Subcutaneous preadipocyte (primary cell): ENCODE data around the gene CEP250. TPM values are rescaled to one million over a fixed set of nuclear protein-coding genes. Genes with fewer than 3 reads are reported as not detected.

Source experiments
- small RNA-seq: library from RNA; depleted of rRNA; stranded (forward); fragments of <200 nt; gene quantifications from one replicate; pipeline ENCODE3, GENCODE V24; 2012
- total RNA-seq: library from RNA; depleted of rRNA; stranded (reverse); fragments of >200 nt; gene quantifications from 2 replicates; pipeline ENCODE4 v1.2.3, GENCODE V29; 2012

Gene CEP250, protein sequence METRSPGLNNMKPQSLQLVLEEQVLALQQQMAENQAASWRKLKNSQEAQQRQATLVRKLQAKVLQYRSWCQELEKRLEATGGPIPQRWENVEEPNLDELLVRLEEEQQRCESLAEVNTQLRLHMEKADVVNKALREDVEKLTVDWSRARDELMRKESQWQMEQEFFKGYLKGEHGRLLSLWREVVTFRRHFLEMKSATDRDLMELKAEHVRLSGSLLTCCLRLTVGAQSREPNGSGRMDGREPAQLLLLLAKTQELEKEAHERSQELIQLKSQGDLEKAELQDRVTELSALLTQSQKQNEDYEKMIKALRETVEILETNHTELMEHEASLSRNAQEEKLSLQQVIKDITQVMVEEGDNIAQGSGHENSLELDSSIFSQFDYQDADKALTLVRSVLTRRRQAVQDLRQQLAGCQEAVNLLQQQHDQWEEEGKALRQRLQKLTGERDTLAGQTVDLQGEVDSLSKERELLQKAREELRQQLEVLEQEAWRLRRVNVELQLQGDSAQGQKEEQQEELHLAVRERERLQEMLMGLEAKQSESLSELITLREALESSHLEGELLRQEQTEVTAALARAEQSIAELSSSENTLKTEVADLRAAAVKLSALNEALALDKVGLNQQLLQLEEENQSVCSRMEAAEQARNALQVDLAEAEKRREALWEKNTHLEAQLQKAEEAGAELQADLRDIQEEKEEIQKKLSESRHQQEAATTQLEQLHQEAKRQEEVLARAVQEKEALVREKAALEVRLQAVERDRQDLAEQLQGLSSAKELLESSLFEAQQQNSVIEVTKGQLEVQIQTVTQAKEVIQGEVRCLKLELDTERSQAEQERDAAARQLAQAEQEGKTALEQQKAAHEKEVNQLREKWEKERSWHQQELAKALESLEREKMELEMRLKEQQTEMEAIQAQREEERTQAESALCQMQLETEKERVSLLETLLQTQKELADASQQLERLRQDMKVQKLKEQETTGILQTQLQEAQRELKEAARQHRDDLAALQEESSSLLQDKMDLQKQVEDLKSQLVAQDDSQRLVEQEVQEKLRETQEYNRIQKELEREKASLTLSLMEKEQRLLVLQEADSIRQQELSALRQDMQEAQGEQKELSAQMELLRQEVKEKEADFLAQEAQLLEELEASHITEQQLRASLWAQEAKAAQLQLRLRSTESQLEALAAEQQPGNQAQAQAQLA (N-terminal part only)
- 14.7 and 18.8 TPM in 2 replicates for total RNA-seq

DNA sequence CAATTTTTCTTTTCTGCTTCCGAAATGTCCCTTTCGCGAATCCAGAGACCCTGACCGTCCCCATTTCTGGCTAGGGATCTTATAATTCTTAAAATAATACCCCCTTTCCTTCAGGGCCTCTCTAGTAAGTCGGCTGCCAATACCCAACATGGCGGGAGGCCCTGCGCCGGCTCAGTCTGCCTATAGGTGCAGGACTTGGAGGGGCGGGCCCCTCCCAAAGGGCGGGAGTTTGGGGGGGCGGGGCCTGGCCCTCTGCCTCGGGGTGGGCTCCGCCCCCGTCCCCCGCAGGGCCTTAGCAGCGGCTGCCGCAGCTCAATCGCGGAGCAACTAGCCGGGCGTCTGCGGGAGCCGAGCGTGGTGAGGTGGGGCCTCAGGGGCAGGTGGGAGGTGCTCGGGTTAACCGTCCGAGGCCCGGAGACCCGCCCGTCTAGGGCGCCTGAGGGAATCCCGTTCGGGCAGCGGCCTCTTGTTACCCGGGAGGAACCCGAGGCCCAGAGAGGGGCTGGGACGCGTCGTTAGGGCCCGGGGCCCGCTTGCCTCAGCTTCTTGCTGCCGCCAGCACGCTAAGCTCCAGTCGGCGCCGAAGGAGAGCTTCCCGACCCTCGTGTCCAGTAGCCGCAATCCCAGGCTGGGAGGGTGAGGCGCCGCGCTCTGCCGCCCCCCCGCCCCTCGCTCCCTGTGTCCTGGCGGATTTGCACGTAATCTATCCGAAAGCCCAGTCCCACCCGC, at the start of gene CEP250:
CEP250 (plus strand) TSS at position 718 of the 729 bp plus-strand sequence. CDS start 6,770 bp downstream, outside the sequence.

DNA sequence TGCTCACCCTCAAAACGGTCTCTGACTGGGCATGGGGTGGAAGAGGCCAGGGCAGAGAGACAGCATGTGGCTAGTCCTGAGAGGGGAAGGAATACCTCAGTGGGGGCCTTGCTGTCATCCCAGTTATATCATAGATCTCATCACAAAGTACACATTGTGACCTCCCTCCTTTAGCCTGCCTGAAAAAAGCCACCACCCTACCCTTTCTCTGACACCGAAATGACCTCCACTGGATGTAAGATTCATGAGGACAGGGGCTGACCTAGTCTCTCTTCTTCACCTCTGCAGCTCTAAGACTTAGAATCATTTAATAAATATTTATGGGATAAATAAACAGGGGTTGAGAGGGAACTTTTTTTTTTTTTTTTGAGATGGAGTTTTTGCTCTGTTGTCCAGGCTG, 74.2 kb downstream of the CEP250 start, which contains the start of gene C20orf173:
C20orf173 (minus strand) TSS at position 101 of the 400 bp plus-strand sequence. CDS start 279 bp downstream, outside the sequence.

DNA sequence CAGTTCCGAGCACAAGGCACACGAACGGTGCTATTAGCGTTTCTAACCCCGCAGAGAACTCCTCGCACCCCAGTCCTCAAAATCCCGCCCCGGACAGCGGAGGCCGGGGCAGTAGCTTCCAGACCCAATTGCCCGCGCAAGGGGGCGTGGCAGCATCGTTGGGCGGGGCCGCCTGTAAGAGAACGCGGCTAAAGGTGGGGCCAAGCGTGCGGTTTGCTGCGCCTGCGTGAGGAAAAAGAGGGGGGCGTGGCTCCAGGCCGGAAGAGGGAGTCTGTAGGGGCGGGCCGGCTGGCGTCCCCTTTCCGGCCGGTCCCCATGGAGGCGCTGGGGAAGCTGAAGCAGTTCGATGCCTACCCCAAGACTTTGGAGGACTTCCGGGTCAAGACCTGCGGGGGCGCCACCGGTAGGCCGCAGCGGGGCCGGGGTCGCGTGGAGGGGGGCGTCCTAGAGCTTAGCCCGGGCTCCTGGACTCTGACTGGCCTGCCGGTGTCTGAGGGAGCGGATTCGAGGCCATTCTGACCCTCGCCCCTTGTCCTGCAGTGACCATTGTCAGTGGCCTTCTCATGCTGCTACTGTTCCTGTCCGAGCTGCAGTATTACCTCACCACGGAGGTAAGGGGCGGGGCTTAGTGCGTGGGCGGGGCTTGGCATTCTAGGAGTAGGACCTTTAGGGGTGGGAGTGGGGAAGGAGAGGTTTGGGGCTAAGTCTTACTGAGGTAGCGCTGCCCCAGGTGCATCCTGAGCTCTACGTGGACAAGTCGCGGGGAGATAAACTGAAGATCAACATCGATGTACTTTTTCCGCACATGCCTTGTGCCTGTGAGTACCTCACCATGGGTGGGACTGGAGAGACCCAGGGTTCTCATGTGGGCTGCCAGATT, 86.6 kb downstream of the CEP250 start, which contains the start of gene ERGIC3:
ERGIC3 (plus strand) TSS at position 296 of the 880 bp plus-strand sequence; CDS start at position 316, 20 bp downstream.

Small RNA genes within 50 kb of the gene (small RNA-seq; reads per million reads assigned to genes)
- not detected for gene MIR1289-1

Other genes with a start within 250 kb of the CEP250 start
- under 0.01 TPM in 2 replicates for gene MMP24, start 228.9 kb upstream of the CEP250 start, total RNA-seq
- 11.9 and 14.7 TPM in 2 replicates for gene MMP24OS, start 177.5 kb upstream of the CEP250 start, total RNA-seq
- gene EIF6, start 170.8 kb upstream of the CEP250 start, total RNA-seq, result 124 and 156 TPM in 2 replicates
- not detected in 2 replicates for gene FAM83C, start 163.2 kb upstream of the CEP250 start, total RNA-seq
- 22.0 and 24.2 TPM in 2 replicates for gene UQCC1, start 43.6 kb upstream of the CEP250 start, total RNA-seq
- 2.5 and 5.5 TPM in 2 replicates for gene GDF5, start 17.4 kb upstream of the CEP250 start, total RNA-seq
- gene C20orf173, start 74.1 kb downstream of the CEP250 start, total RNA-seq, result not detected in 2 replicates
- gene ERGIC3, start 86.5 kb downstream of the CEP250 start, total RNA-seq, result 201 and 346 TPM in 2 replicates
- gene SPAG4, start 160.2 kb downstream of the CEP250 start, total RNA-seq, result 6.5 and 12.1 TPM in 2 replicates
- 140 and 147 TPM in 2 replicates for gene CPNE1, start 209.3 kb downstream of the CEP250 start, total RNA-seq
- gene RBM12, start 209.3 kb downstream of the CEP250 start, total RNA-seq, result 48.1 and 66.7 TPM in 2 replicates
- gene NFS1, start 243.8 kb downstream of the CEP250 start, total RNA-seq, result 36.0 and 45.2 TPM in 2 replicates
- 96.4 and 166 TPM in 2 replicates for gene ROMO1, start 243.8 kb downstream of the CEP250 start, total RNA-seq